ENCODE measurements around the gene TMSB4X. TPM values are rescaled to one million over a fixed set of nuclear protein-coding genes. Genes with fewer than 3 reads are reported as not detected.

The TMSB4X gene
- total RNA-seq, 1 donor, result 7,483 TPM

GRCh38 chrX:12985331-12985730, 10.4 kb downstream of the TMSB4X start:
- DNase-seq (ENCODE audit: low read depth), result no peak
- no peak for TF ChIP-seq CTCF (IDR thresholded peaks at IDR 0.05; ENCODE audit: insufficient read depth, low read depth, low read length)
- H3K4me3 ChIP-seq (ENCODE audit: low read depth, low read length), result no peak overlapping the region

- no peak for DNase-seq (ENCODE audit: low read depth)
- TF ChIP-seq CTCF (IDR thresholded peaks at IDR 0.05; ENCODE audit: insufficient read depth, low read depth, low read length), result no peak
- H3K4me3 ChIP-seq (ENCODE audit: low read depth, low read length), result no peak overlapping the region
Observed at GRCh38 chrX:12986164-12986779, 11.4 kb downstream of the TMSB4X start.

DNA sequence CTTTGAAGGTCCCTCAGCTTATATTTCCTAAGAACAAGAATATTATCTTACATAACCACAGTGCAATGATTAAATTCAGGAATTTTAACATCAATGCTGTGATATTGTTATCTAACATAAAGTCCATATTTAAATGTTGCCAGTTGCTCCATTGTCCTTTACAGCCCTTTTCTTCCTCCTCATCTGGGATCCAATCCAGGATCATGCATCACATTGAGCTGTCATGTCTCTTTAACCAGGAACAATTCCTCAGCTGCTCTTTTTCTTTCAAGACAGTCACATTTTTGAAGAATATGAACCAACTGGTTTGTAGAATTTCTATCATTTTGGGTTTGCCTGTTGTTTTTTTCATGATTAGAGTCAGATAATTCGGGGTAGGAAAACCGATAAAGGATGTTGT, 12.0 kb downstream of the TMSB4X start:
- H3K4me3 ChIP-seq (ENCODE audit: low read depth, low read length), result no peak overlapping the region
- DNase-seq (ENCODE audit: low read depth), result no peak
- no peak for TF ChIP-seq CTCF (IDR thresholded peaks at IDR 0.05; ENCODE audit: insufficient read depth, low read depth, low read length)

- TF ChIP-seq CTCF (IDR thresholded peaks at IDR 0.05; ENCODE audit: insufficient read depth, low read depth, low read length), result no peak
- no peak for DNase-seq (ENCODE audit: low read depth)
- no peak overlapping the region for H3K4me3 ChIP-seq (ENCODE audit: low read depth, low read length)
Observed at GRCh38 chrX:12987340-12987739, 12.4 kb downstream of the TMSB4X start.

DNA sequence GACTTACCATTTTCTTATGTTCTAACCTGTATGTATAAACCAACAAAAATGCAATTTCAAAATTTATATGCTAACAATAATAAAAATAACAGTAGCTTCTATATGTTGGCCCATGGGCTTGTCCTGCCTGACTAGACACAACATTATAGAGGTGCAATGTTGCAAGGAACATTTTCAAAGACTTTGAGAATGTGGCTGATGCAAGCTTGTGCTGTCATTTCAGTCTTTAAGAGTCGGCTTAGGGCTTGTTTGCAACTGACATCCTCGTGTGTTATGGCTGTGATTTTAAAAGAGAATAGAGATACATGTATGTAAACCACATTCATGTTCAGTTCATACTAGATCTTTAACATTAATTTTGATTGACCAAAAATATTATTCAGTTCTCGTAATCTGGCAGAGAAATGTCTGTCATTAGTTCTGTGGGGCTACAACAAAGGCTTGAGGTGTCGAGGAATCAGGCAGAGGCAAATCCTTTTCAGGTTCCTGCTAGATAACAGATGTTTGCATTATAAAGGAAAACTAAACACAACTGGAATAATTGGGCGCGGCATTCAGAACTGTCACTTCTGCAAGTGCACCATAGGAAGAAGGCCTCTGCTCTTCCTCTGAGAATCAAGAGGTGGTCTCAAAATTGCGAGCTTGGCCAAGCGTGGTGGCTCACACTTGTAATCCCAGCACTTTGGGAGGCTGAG, 13.1 kb downstream of the TMSB4X start:
- DNase-seq (ENCODE audit: low read depth), result no peak
- TF ChIP-seq CTCF (IDR thresholded peaks at IDR 0.05; ENCODE audit: insufficient read depth, low read depth, low read length), result no peak
- H3K4me3 ChIP-seq (ENCODE audit: low read depth, low read length), result no peak overlapping the region

GRCh38 chrX:12988797-12989196, 13.9 kb downstream of the TMSB4X start:
- no peak for TF ChIP-seq CTCF (IDR thresholded peaks at IDR 0.05; ENCODE audit: insufficient read depth, low read depth, low read length)
- peak; percentile 63 for DNase-seq (ENCODE audit: low read depth)
- H3K4me3 ChIP-seq (ENCODE audit: low read depth, low read length), result no peak overlapping the region

Measured in fibroblast of villous mesenchyme (primary cell).